ENCODE data around the gene SESTD1. TPM values are rescaled to one million over a fixed set of nuclear protein-coding genes. Genes with fewer than 3 reads are reported as not detected.

SESTD1 gene
- 10 to 100 TPM; 15.1 to 20.2 (median 18.5) TPM for total RNA-seq
- polyA plus RNA-seq, result 1 to 10 TPM; 4.2 to 9.9 (median 6.4) TPM
- long read RNA-seq, donor 1, full-length matches to known transcripts, result 7 of 10 reads
- long read RNA-seq, donor 1, partial matches to known transcripts, result 1 of 10 reads
- long read RNA-seq, donor 1, other reads (novel, unspliced or antisense), result 2 of 10 reads
- long read RNA-seq, donor 2, full-length matches to known transcripts, result 8 of 23 reads
- long read RNA-seq, donor 2, partial matches to known transcripts, result 2 of 23 reads
- long read RNA-seq, donor 2, other reads (novel, unspliced or antisense), result 13 of 23 reads

GRCh38 chr2:179264368-179265081 is at the start of gene SESTD1:
Gene SESTD1 (minus strand): TSS chr2:179264832. CDS start chr2:179191841, 72,991 bp downstream.
- 1% methylated on average over 21 to 96 of the region's 96 CpGs for WGBS, 3 donors
- ATAC-seq, result peak; percentile 76 to 87 (median 82)
- DNase-seq, result peak; percentile 80 to 84
- Histone ChIP-seq H3K27me3 (ENCODE audit: insufficient read depth in 3 of 3, low read length in 2 of 3) (no peaks in the 10 kb centered on the region), H3K27ac (peak within 1 kb of the TSS; percentile 75), H3K9me3 (no peaks in the 10 kb centered on the region), H3K36me3 (ENCODE audit: insufficient read depth in 1 of 2, low read depth in 1 of 2) (no peaks in the 10 kb centered on the region), H3K4me1 (peaks cover 9% of the 10 kb centered on the region), H3K4me3 (peak within 1 kb of the TSS; percentile 86)
- TF ChIP-seq CTCF (IDR thresholded peaks at IDR 0.05), result no peak
- intact Hi-C loops (cut with DNase I), result no loop called here

GRCh38 chr2:179313057-179313456 is 48.4 kb upstream of the SESTD1 start:
- intact Hi-C loops (cut with DNase I), result no loop called here
- ATAC-seq (no peak), DNase-seq (no peak)
- TF ChIP-seq CTCF (IDR thresholded peaks at IDR 0.05), result no peak
- Histone ChIP-seq H3K27me3 (ENCODE audit: insufficient read depth in 3 of 3, low read length in 2 of 3) (no peaks in the 10 kb centered on the region), H3K27ac (no peak overlapping the region), H3K36me3 (ENCODE audit: insufficient read depth in 1 of 2, low read depth in 1 of 2) (no peaks in the 10 kb centered on the region), H3K4me3 (no peak overlapping the region), H3K4me1 (no peaks in the 10 kb centered on the region), H3K9me3 (no peaks in the 10 kb centered on the region)

DNA sequence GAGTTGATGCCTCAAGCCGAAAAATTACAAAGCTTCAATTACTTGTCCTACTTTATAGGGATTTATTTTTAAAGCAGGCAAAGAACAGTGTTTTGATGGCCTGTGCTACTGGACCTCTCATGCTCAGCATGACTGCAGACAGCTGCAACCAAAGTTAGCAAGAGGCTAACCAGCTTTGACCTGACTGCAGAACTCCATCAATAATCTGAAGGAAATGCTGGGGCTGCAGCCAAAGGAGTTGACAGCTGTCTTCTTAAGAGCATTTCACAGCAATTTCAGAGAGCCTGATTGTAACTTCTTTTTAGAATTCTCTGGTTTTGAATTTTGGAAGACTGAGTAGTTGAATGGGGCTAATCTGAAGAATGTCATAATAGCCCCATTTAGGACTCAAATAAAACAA is 46.5 kb upstream of the SESTD1 start:
- no peaks in the 10 kb centered on the region for H3K36me3 ChIP-seq (ENCODE audit: insufficient read depth in 1 of 2, low read depth in 1 of 2)
- 15 to 25% (median 19%) methylated on average over 1 of the region's 1 CpG for WGBS, 3 donors
- H3K4me1 ChIP-seq, result no peaks in the 10 kb centered on the region
- H3K27me3 ChIP-seq (ENCODE audit: insufficient read depth in 3 of 3, low read length in 2 of 3), result no peaks in the 10 kb centered on the region
- ATAC-seq, result no peak
- no peaks in the 10 kb centered on the region for H3K9me3 ChIP-seq
- intact Hi-C loops (cut with DNase I), result no loop called here
- no peak for DNase-seq
- H3K4me3 ChIP-seq, result no peak overlapping the region
- no peak overlapping the region for H3K27ac ChIP-seq
- TF ChIP-seq CTCF (IDR thresholded peaks at IDR 0.05), result no peak

DNA sequence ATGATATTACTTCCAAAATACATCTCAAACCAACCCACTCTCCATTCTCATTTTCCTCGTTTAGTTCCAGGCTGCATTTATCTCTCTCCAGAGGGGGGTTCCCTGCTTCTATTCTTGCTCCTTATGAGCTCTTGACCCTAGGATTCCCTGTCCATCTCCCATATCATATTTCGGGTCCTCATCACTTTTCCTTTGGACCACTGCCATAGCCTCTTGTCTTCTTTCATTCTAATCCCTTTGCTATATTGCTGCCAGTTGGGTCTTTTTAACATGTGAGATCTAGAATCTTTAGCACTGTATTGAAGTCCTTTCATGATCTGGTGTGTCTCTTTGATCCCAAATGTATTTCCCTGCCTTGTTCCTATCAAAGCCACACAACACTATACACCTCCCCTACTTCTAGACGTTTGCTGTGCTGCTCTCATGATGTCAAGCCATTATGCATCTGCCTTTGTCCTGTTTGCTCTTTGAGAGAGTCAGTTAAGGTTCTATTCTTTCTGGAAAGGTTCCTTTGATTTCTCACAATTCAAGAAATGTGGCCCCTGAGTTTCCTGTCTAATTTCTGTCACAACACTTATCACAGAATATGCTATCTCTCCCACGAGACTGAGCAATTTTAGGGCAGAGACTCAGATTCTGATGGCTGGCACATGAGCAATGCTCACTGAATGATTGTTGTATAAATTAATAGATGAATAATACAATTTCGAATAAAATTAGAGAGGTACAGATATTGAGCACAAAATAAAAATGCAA is 43.2 kb upstream of the SESTD1 start:
- no peaks in the 10 kb centered on the region for H3K27me3 ChIP-seq (ENCODE audit: insufficient read depth in 3 of 3, low read length in 2 of 3)
- no peak overlapping the region for H3K4me3 ChIP-seq
- intact Hi-C loops (cut with DNase I), result no loop called here
- no peaks in the 10 kb centered on the region for H3K4me1 ChIP-seq
- no peaks in the 10 kb centered on the region for H3K9me3 ChIP-seq
- 48 to 52% (median 49%) methylated on average over 5 of the region's 5 CpGs for WGBS, 3 donors
- no peak for ATAC-seq
- no peaks in the 10 kb centered on the region for H3K36me3 ChIP-seq (ENCODE audit: insufficient read depth in 1 of 2, low read depth in 1 of 2)
- no peak for DNase-seq
- no peak for TF ChIP-seq CTCF (IDR thresholded peaks at IDR 0.05)
- H3K27ac ChIP-seq, result no peak overlapping the region
